Heart left ventricle (tissue), 16 donors: ENCODE results near the gene CPN1. TPM values are rescaled to one million over a fixed set of nuclear protein-coding genes. Genes with fewer than 3 reads are reported as not detected.

ENCODE experiments used
- ATAC-seq, 4 donors: fragments of 200-7000 bp; cut with Tn5 transposase; one replicate each; pipeline ENCODE4 v1.9.1; 2020 to 2022; ENCODE audit warnings: moderate library complexity in 4 of 4, mild to moderate bottlenecking in 3 of 4, moderate number of reproducible peaks in 1 of 4
- DNase-seq, 5 donors: peaks; one replicate each; pipeline ENCODE4 v3.0.0-alpha.2; 2020
- H3K27ac ChIP-seq, 12 donors: fragments of 200-600 bp; sonication (generic) in 4 of 12; one replicate each; pipeline versions ENCODE4 v1.5.0 to v1.8.0; 2016 to 2022; ENCODE audit warnings: mild to moderate bottlenecking in 2 of 12
- H3K27me3 ChIP-seq, 9 donors: fragments of 200-600 bp; sonication (generic) in 2 of 9; one replicate each; pipeline versions ENCODE4 v1.5.1 to v1.8.0; 2016 to 2022; ENCODE audit warnings: mild to moderate bottlenecking in 3 of 9
- H3K36me3 ChIP-seq, 9 donors: fragments of 200-600 bp; sonication (generic) in 2 of 9; one replicate each; pipeline versions ENCODE4 v1.5.0 to v1.8.0; 2018 to 2022; ENCODE audit warnings: mild to moderate bottlenecking in 2 of 9
- H3K4me1 ChIP-seq, 12 donors: fragments of 200-600 bp; sonication (generic) in 4 of 12; one replicate each; pipeline versions ENCODE4 v1.5.0 to v1.8.0; 2016 to 2022; ENCODE audit warnings: mild to moderate bottlenecking in 3 of 12
- H3K4me3 ChIP-seq, 12 donors: fragments of 200-600 bp; sonication (generic) in 4 of 12; one replicate each; pipeline versions ENCODE4 v1.5.0 to v1.8.0; 2017 to 2022; ENCODE audit warnings: mild to moderate bottlenecking in 9 of 12, moderate library complexity in 4 of 12
- H3K9me3 ChIP-seq, 12 donors: fragments of 200-600 bp; sonication (generic) in 4 of 12; one replicate each; pipeline versions ENCODE4 v1.5.0 to v1.8.0; 2016 to 2022; ENCODE audit warnings: mild to moderate bottlenecking in 1 of 12
- POLR2A ChIP-seq, 2 donors: fragments of 450-650 bp; IDR thresholded peaks; one replicate each; pipeline ENCODE4 v1.6.1; 2017; ENCODE audit warnings: antibody characterized with exemption in 2 of 2, mild to moderate bottlenecking in 2 of 2, moderate library complexity in 2 of 2
- WGBS, 4 donors: extraction: QIAGEN DNeasy Blood & Tissue Kit in 2 of 4; methylation state at CpG; one replicate each; pipeline versions ENCODE4 v1.1.5 to v1.1.7; 2013 to 2018; 5-methylcytosine and 5-hydroxymethylcytosine counted together
- intact Hi-C, 10 donors: fragments of 100-400 bp; cut with DNase I; formaldehyde crosslinking; loops; one replicate each; pipeline versions ENCODE4 v1.11.1 to v1.14.2; 2022
- polyA plus RNA-seq, 2 donors: library from polyadenylated mRNA; stranded (reverse); fragments of 200-250 nt; gene quantifications; one replicate each; pipeline ENCODE4 v1.2.3, GENCODE V29; 2013
- total RNA-seq, 9 donors: library from RNA; depleted of rRNA in 2 of 9; stranded (reverse); fragments of >200 nt in 2 of 9; fragmentation: NEBNext Ultra II Directional in 3 of 9; extraction: Animal tissue kit (Norgen Biotek cat#: 25700) in 3 of 9; gene quantifications; one replicate each; pipeline versions ENCODE4 v1.1.0 to v1.2.4, GENCODE V29; 2016 to 2023
- TF ChIP-seq, protein P1 (sequence below), 12 donors: fragments of 200-600 bp; sonication (generic) in 4 of 12; IDR thresholded peaks; one replicate each; pipeline versions ENCODE4 v1.5.0 to v1.8.0; 2018 to 2022; ENCODE audit warnings: antibody characterized with exemption in 12 of 12, mild to moderate bottlenecking in 5 of 12
- donor health status: ischemic (EF 13 %, LVEDD 7.1; RV severe dilation, severe dysfunction).
- donor health status: healthy with polysubstance abuse.
- donor health status: DM: no; HTN: yes; CAD: no.
- donor health status: DM: no; HTN: no; CAD: no.
- donor health status: ischemic (EF 25% LVEDD 6.9; RV normal size, moderate dysfunction).
- donor health status: ischemic (EF 25% LVEDD 5.7; RV mildly dilated, moderate dysfunction).
- donor health status: healthy.
- donor health status: DM: yes; HTN: yes; CAD: no.
- donor health status: ischemic (EF 35%, LVEDD 5.7; RV mildly dilated, moderate dysfunction).
- donor health status: nonischemic (EF 11% LVEDD 7.7; RV severe dilation, severe dysfunction).
- donor health status: DM: yes; HTN: yes; CAD: no.
- donor health status: PGD.
- donor health status: ischemic (EF 29% LVEDD 5.4; RV normal size, mild dysfunction).
- donor health status: nonischemic (EF 23%, LVEDD 6.1; RV moderate dilation, normal function).

The CPN1 gene
- total and polyA plus RNA-seq, 11 donors = not detected

GRCh38 chr10:100025576-100025975, 56.1 kb downstream of the CPN1 start:
- 67 to 79% (median 71%) methylated on average over 5 of the region's 5 CpGs for WGBS, 4 donors
- H3K27ac ChIP-seq = no peak overlapping the region
- DNase-seq = no peak
- H3K9me3 ChIP-seq = peaks cover 0 to 18% (median 2%) of the 10 kb centered on the region in 12 donors
- no peaks in the 10 kb centered on the region for H3K27me3 ChIP-seq
- H3K4me3 ChIP-seq = no peak overlapping the region
- no peak for TF ChIP-seq POLR2A (IDR thresholded peaks at IDR 0.05)
- TF ChIP-seq, protein P1, sequence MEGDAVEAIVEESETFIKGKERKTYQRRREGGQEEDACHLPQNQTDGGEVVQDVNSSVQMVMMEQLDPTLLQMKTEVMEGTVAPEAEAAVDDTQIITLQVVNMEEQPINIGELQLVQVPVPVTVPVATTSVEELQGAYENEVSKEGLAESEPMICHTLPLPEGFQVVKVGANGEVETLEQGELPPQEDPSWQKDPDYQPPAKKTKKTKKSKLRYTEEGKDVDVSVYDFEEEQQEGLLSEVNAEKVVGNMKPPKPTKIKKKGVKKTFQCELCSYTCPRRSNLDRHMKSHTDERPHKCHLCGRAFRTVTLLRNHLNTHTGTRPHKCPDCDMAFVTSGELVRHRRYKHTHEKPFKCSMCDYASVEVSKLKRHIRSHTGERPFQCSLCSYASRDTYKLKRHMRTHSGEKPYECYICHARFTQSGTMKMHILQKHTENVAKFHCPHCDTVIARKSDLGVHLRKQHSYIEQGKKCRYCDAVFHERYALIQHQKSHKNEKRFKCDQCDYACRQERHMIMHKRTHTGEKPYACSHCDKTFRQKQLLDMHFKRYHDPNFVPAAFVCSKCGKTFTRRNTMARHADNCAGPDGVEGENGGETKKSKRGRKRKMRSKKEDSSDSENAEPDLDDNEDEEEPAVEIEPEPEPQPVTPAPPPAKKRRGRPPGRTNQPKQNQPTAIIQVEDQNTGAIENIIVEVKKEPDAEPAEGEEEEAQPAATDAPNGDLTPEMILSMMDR (IDR thresholded peaks at IDR 0.05) = no peak
- H3K36me3 ChIP-seq = no peaks in the 10 kb centered on the region
- intact Hi-C loops = no loop called here
- no peaks in the 10 kb centered on the region for H3K4me1 ChIP-seq
- ATAC-seq = no peak

- Histone ChIP-seq H3K27ac (no peak overlapping the region), H3K36me3 (no peaks in the 10 kb centered on the region), H3K4me1 (no peaks in the 10 kb centered on the region), H3K4me3 (no peak overlapping the region), H3K27me3 (no peaks in the 10 kb centered on the region), H3K9me3 (peaks cover 0 to 18% (median 2%) of the 10 kb centered on the region in 12 donors)
- TF ChIP-seq POLR2A (IDR thresholded peaks at IDR 0.05) = no peak
- TF ChIP-seq, protein P1 (IDR thresholded peaks at IDR 0.05) = no peak
- DNase-seq (no peak), ATAC-seq (no peak)
- 88 to 95% (median 91%) methylated on average over 11 of the region's 11 CpGs for WGBS, 4 donors
- intact Hi-C loops = no loop called here
These were observed 56.9 kb downstream of the CPN1 start for GRCh38 chr10:100024748-100025147.

DNA sequence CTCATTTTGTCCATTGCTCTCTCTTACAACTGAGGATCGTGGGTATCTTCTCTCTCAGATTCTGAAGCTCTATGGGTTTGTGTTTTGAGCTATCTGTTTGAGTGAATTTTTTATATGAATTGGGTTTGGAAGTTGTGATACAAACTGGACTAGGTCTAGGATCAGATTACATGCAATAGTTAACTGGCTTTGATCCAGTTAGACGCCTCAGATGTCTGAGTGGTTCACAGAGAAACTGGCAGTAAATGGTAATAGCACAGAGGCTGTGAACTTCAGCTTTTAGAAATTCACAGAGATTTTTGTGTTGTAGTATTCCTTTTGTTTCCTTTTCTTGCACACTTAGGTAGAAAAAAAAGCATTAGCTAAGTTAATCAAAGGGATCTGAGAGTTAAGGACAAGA, 59.3 kb downstream of the CPN1 start:
- 68 to 81% (median 74%) methylated on average over 2 of the region's 2 CpGs for WGBS, 4 donors

GRCh38 chr10:100021322-100021721, 60.3 kb downstream of the CPN1 start:
- Histone ChIP-seq H3K27ac (no peak overlapping the region), H3K4me1 (no peaks in the 10 kb centered on the region), H3K9me3 (no peaks in the 10 kb centered on the region), H3K4me3 (no peak overlapping the region), H3K36me3 (no peaks in the 10 kb centered on the region), H3K27me3 (no peaks in the 10 kb centered on the region)
- TF ChIP-seq POLR2A (IDR thresholded peaks at IDR 0.05) = no peak
- TF ChIP-seq, protein P1 (IDR thresholded peaks at IDR 0.05) = no peak
- ATAC-seq (no peak), DNase-seq (no peak)
- WGBS, 4 donors = 85 to 91% (median 90%) methylated on average over 1 of the region's 1 CpG
- intact Hi-C loops = no loop called here

More for the DNA sequence above, 59.3 kb downstream of the CPN1 start:
- no peak overlapping the region for H3K4me3 ChIP-seq
- H3K27me3 ChIP-seq = no peaks in the 10 kb centered on the region
- no peaks in the 10 kb centered on the region for H3K36me3 ChIP-seq
- intact Hi-C loops = no loop called here
- DNase-seq (no peak), ATAC-seq (no peak)
- H3K4me1 ChIP-seq = no peaks in the 10 kb centered on the region
- H3K27ac ChIP-seq = no peak overlapping the region
- peaks cover 0 to 7% (median 0%) of the 10 kb centered on the region in 12 donors for H3K9me3 ChIP-seq
- TF ChIP-seq, protein P1 (IDR thresholded peaks at IDR 0.05) = no peak
- TF ChIP-seq POLR2A (IDR thresholded peaks at IDR 0.05) = no peak
